IPS-15b (cell line): ENCODE data around the gene SLC13A1.

Experiments used
- H3K27me3 ChIP-seq: one replicate; pipeline ENCODE4 v1.6.1; 2013; ENCODE audit warnings: low read length; ENCODE audit not compliant: control insufficient read depth, insufficient read depth
- H3K36me3 ChIP-seq: one replicate; pipeline ENCODE4 v1.6.1; 2013; ENCODE audit warnings: low read length; ENCODE audit not compliant: control insufficient read depth, insufficient read depth
- H3K4me1 ChIP-seq: one replicate; pipeline ENCODE4 v1.6.1; 2013; ENCODE audit warnings: mild to moderate bottlenecking, low read length; ENCODE audit not compliant: control insufficient read depth, insufficient read depth
- H3K4me3 ChIP-seq: one replicate; pipeline ENCODE4 v1.5.1; 2013; ENCODE audit warnings: low read depth, low read length
- H3K9ac ChIP-seq: one replicate; pipeline ENCODE4 v1.6.1; 2013; ENCODE audit warnings: low read depth, mild to moderate bottlenecking, low read length
- H3K9me3 ChIP-seq: one replicate; pipeline ENCODE4 v1.6.1; 2013; ENCODE audit warnings: mild to moderate bottlenecking, low read length; ENCODE audit not compliant: control insufficient read depth, insufficient read depth

SLC13A1 gene

DNA sequence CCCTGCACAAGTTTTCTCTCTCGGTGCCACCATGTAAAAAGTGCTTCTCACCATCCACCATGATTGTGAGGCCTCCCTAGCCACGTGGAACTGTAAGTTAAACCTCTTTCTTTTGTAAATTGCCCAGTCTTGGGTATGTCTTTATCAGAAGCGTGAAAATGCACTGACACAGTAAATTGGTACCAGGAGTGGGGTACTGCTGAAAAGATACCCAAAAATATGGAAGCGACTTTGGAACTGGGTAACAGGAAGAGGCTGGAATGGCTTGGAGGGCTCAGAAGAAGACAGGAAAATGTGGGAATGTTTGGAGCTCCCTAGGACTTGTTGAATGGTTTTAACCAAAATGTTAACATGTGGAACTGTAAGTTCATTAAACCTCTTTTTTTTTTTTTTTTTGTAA is 15.6 kb upstream of the SLC13A1 start:
- H3K9ac ChIP-seq, result no peak overlapping the region

DNA sequence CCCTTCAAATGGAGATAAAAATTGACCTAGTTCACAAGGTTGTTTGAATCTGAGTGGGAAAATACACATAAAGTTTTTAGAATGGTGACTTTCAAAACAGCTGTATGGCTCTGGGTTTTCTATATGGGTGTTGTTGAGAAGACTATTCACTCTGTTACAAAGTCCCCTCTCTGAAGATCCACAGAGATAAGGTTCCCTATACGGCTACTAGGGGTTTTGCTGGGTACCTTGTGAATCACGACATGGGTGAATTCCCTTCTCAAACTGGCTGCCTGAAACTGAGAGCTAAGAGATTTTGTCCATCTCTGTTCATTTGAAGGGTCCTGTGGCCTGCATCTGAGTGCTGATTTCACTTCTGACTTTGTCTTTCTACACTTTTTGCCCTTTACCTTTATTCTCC is 11.8 kb upstream of the SLC13A1 start:
- H3K27me3 ChIP-seq, result no peaks in the 10 kb centered on the region
- H3K9me3 ChIP-seq, result peaks cover 3% of the 10 kb centered on the region
- H3K4me1 ChIP-seq, result no peaks in the 10 kb centered on the region
- H3K36me3 ChIP-seq, result no peaks in the 10 kb centered on the region
- H3K9ac ChIP-seq, result no peak overlapping the region
- no peak overlapping the region for H3K4me3 ChIP-seq

More for the DNA sequence above, 15.6 kb upstream of the SLC13A1 start:
- H3K9me3 ChIP-seq, result peaks cover 3% of the 10 kb centered on the region
- H3K36me3 ChIP-seq, result no peaks in the 10 kb centered on the region
- H3K4me3 ChIP-seq, result no peak overlapping the region
- H3K27me3 ChIP-seq, result no peaks in the 10 kb centered on the region
- H3K4me1 ChIP-seq, result no peaks in the 10 kb centered on the region

DNA sequence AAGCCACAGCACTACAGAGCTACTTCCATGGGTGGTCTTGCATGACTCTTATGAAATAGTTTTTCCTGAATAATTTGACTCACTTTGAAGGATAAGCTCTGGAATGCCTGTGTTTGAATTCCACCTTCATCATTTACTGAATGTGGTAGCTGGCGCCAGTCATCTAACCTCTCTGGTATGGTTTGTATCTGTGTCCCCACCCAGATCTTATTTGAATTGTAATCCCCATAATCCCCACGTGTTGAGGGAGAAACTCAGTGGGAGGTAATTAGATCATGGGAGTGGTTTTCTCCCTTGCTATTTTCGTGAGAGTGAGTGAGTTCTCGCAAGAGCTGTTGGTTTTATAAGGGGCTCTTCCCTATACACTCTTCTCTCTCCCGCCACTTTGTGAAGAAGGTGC is 11.2 kb upstream of the SLC13A1 start:
- Histone ChIP-seq H3K27me3 (no peaks in the 10 kb centered on the region), H3K4me1 (no peaks in the 10 kb centered on the region), H3K9me3 (peaks cover 3% of the 10 kb centered on the region), H3K4me3 (no peak overlapping the region), H3K36me3 (no peaks in the 10 kb centered on the region), H3K9ac (no peak overlapping the region)

DNA sequence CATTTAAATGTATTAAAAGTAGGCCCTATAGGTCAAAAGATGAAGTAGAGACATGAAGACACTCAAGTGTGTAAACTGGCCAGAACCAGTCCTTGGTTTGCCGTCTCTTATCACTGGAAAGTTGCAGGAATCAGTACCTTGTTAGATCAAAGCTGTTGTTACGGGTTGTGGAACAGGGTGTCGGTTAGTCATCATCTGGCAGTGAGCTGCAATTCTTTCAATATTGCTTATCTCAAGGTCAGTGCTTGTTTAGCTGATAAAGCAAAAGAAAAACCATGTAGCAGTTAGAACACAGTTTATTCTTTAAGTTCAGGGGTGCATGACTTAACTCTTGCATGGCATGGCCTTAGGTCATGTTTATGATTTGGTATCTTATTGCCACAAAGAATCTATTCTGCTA is 10.0 kb upstream of the SLC13A1 start:
- Histone ChIP-seq H3K9me3 (peaks cover 3% of the 10 kb centered on the region), H3K9ac (no peak overlapping the region), H3K36me3 (no peaks in the 10 kb centered on the region), H3K27me3 (no peaks in the 10 kb centered on the region), H3K4me1 (no peaks in the 10 kb centered on the region), H3K4me3 (no peak overlapping the region)

DNA sequence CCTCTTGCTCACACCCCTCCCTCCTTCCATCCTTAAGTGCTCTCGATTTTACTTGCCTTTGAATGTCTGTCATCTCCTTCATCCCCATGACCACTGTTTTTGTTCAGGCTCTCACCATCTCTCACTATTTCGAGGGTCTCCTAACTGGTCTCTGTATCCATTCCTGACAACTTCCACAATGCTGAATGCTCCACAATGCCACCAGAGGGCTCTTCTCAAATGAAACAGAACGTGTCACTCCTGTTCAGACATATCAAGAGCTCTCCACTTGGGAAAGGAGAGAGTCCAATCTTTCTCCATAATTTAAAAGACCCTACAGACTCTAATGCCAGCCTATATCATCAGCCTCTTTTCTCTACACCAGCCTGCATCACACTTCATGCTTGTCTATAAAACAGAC is 9.0 kb upstream of the SLC13A1 start:
- Histone ChIP-seq H3K4me3 (no peak overlapping the region), H3K27me3 (no peaks in the 10 kb centered on the region), H3K4me1 (no peaks in the 10 kb centered on the region), H3K36me3 (no peaks in the 10 kb centered on the region), H3K9ac (no peak overlapping the region), H3K9me3 (no peaks in the 10 kb centered on the region)

DNA sequence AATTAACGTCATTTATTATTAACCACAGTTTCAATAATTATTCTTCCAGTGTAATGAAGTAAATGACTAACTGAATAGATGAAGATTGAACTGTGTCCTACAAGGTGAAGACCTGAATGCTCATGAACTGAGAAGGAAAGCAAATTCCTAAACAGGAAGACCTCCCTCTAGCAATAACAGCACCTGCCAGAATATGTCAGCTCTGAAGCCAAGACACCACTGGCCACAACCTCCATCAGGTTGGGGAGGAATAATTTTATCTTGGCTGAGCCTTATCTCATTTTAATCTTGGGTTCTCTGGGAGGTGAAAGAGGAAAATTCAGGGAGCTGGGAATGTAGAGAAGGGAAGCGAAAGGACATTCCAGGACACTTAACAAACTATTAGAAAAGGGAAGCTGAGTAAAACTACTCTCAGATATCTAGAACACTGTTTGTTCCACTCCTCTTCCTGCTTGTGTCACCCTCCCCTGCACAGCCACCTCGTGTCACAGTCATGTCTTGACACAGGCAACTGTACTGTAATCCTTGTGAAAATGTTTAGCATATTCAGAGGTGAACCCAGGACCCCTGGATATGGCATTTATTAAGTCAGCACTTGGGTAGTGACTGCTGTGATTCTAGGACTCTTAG is 4.6 kb upstream of the SLC13A1 start:
- no peaks in the 10 kb centered on the region for H3K4me1 ChIP-seq
- H3K9ac ChIP-seq, result no peak overlapping the region
- no peaks in the 10 kb centered on the region for H3K9me3 ChIP-seq
- no peaks in the 10 kb centered on the region for H3K27me3 ChIP-seq
- H3K4me3 ChIP-seq, result no peak overlapping the region
- no peaks in the 10 kb centered on the region for H3K36me3 ChIP-seq

DNA sequence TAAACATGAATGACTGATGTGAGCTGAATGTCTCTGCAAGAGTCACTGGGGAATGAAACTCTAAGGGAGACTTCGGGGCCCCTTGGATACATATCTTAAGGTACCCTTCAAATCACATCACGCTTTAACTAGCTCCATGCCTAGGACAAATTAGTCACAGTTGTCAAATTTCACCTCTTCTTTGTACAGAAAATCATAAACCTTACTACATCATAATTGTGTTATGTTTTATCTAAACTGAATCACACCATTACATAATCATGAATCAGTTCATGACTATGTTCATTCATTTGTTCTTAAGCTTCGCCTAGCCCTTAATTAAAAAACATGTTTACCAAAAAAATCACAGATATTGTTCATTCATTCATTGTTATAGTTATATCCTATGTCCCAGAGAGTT is 2.1 kb upstream of the SLC13A1 start:
- Histone ChIP-seq H3K9me3 (no peaks in the 10 kb centered on the region), H3K36me3 (no peaks in the 10 kb centered on the region), H3K9ac (no peak overlapping the region), H3K4me3 (no peak overlapping the region), H3K27me3 (no peaks in the 10 kb centered on the region), H3K4me1 (no peaks in the 10 kb centered on the region)

DNA sequence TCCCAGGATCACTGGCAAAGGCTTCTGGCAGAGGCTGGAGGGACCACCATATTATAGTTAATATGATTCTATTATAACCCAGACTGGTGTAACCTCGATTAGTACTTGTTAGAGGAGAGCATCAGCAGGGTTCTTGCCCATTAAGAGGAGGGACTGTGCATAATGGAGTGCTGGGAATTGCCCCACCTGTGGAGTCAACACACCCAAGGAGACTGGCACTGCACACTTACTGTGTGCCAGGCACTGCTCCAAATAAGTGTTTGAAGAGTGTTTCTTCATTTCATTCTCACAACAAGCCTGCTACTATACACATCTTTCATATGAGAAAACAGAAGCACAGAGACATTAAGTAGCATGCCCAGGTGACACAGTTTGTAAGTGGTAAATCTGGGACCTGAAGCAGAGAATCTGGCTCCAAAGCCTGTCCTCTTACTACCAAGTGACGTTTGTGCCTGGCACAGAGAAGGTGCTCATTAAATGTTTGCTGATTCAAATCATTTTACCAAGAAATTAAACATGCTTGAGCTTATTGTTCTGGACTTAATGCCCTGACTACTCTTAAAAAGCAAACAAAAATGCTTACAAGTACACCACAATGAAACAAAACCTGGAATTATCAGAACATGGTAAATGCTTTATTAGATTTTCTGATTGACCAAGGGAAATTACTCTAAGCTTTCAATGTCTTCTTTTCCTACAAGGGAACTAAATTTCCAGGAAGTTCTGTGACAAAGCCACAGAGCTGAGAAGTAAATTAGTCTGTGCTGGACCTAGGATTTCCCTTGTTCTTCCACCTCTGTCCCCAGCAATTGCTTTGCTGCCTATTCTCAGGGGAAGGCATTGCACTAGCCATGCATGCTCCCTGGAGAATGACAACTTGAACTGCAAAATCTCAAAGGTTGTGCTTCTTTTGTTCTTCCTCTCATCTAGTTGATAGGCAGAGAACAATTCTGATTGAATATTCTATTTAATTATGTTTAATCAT is 809 bp downstream of the SLC13A1 start:
- Histone ChIP-seq H3K36me3 (no peaks in the 10 kb centered on the region), H3K4me1 (no peaks in the 10 kb centered on the region)

DNA sequence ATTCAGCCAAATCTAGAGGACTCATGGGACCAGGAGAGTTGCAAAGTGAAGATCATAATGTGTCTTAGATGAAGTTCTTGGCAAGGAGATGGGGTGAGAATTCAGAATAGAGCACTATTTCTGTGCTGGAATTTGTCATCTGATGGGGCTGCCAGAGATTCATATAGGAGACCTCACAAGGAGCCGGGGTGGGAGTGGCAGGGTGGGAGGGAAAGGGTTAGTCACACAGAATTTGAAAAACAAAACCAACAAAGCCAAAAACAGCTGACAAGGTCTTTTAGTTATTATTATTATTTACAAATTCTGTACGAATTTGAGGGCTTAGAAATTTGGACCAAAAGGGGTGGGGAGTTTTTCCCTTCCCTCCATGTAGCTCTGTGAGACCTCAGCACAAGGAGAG is 1.7 kb downstream of the SLC13A1 start:
- Histone ChIP-seq H3K4me3 (no peak overlapping the region), H3K4me1 (no peaks in the 10 kb centered on the region), H3K9me3 (no peaks in the 10 kb centered on the region), H3K9ac (no peak overlapping the region), H3K27me3 (no peaks in the 10 kb centered on the region), H3K36me3 (no peaks in the 10 kb centered on the region)

More for the DNA sequence above, 809 bp downstream of the SLC13A1 start:
- Histone ChIP-seq H3K27me3 (no peaks in the 10 kb centered on the region), H3K4me3 (no peak overlapping the region), H3K9ac (no peak overlapping the region), H3K9me3 (no peaks in the 10 kb centered on the region)

DNA sequence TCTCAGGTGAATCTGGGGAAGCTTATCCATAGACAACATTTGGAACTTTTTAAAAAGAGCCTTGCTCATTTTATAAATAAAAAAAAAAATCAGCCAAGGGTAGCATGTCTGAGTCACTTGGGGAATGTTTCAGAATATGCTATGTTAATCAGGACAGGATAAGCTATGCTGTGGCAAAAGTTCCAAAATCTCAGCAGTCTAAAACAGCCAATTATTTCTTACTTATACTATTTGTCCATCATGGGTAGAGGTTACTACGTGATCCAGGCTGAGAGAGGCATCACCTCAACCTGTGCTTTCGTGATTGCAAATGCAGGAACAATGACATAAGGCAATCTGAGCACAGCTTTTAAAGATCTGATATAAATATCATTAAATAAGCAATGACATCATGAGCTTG is 6.5 kb downstream of the SLC13A1 start:
- no peaks in the 10 kb centered on the region for H3K9me3 ChIP-seq
- H3K27me3 ChIP-seq, result no peaks in the 10 kb centered on the region
- H3K36me3 ChIP-seq, result no peaks in the 10 kb centered on the region
- H3K4me3 ChIP-seq, result no peak overlapping the region
- H3K4me1 ChIP-seq, result no peaks in the 10 kb centered on the region
- no peak overlapping the region for H3K9ac ChIP-seq

DNA sequence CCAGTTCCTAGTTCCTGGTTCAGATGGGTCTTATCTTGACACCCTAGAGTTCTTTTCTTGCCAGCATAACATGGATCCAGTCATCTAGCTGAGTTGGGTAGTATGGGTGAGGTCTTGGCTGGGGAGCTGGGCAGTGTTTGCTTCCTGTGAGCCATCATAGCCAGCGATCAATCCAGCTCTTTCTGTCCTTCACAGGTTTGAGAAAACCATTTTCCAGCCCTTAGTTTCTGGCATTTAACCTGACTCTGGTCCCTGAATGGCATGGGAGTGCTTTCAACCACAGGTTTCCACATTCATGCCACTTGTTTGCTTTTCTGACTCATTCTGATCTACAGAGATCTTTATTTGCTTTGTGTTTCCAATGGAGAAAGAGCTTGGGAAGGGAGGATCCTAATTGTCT is 8.6 kb downstream of the SLC13A1 start:
- Histone ChIP-seq H3K9me3 (no peaks in the 10 kb centered on the region), H3K4me3 (no peak overlapping the region), H3K27me3 (no peaks in the 10 kb centered on the region), H3K4me1 (no peaks in the 10 kb centered on the region), H3K36me3 (no peaks in the 10 kb centered on the region), H3K9ac (no peak overlapping the region)
